Aorta (tissue), 5 donors: ENCODE results near the gene ESR1. TPM values are rescaled to one million over a fixed set of nuclear protein-coding genes. Genes with fewer than 3 reads are reported as not detected.
"Not testable (repeated sequence)": the region's sequence is repeated elsewhere in the genome, so short reads cannot be mapped to it uniquely, and the experiment has no call there.

Experiments used
- ATAC-seq: fragments of 200-7000 bp; cut with Tn5 transposase; one replicate; pipeline ENCODE4 v1.9.1; 2022; ENCODE audit warnings: moderate library complexity; ENCODE audit not compliant: low FRiP score
- DNase-seq, 2 donors: peaks; one replicate each; pipeline ENCODE4 v3.0.0-alpha.2; 2020
- H3K27ac ChIP-seq, 2 donors: one replicate each; pipeline ENCODE4 v1.5.1; 2013; ENCODE audit warnings: low read length in 2 of 2, mild to moderate bottlenecking in 2 of 2, moderate library complexity in 2 of 2, control low read depth in 1 of 2, inconsistent platforms in 1 of 2, low read depth in 1 of 2
- H3K27me3 ChIP-seq, 2 donors: one replicate each; pipeline ENCODE4 v1.6.1; 2013; ENCODE audit warnings: control low read depth in 1 of 2, low read length in 1 of 2, mild to moderate bottlenecking in 1 of 2, moderate library complexity in 1 of 2; ENCODE audit not compliant: insufficient read depth in 2 of 2, control insufficient read depth in 1 of 2
- H3K36me3 ChIP-seq, 2 donors: one replicate each; pipeline ENCODE4 v1.6.1; 2013; ENCODE audit warnings: control low read depth in 1 of 2, low read length in 1 of 2, mild to moderate bottlenecking in 1 of 2; ENCODE audit not compliant: insufficient read depth in 2 of 2, control insufficient read depth in 1 of 2
- H3K4me1 ChIP-seq, 2 donors: one replicate each; pipeline ENCODE4 v1.6.1; 2013; ENCODE audit warnings: low read length in 2 of 2, control low read depth in 1 of 2, mild to moderate bottlenecking in 1 of 2, moderate library complexity in 1 of 2; ENCODE audit not compliant: insufficient read depth in 2 of 2, control insufficient read depth in 1 of 2
- H3K4me3 ChIP-seq, 2 donors: one replicate each; pipeline ENCODE4 v1.5.1; 2013; ENCODE audit warnings: low read length in 2 of 2, control low read depth in 1 of 2, mild to moderate bottlenecking in 1 of 2
- H3K9me3 ChIP-seq: one replicate; pipeline ENCODE4 v1.6.1; 2013; ENCODE audit warnings: mild to moderate bottlenecking, low read length; ENCODE audit not compliant: control insufficient read depth
- WGBS, 2 donors: extraction: QIAGEN DNeasy Blood & Tissue Kit; methylation state at CpG; one replicate each; pipeline ENCODE4 v1.1.7; 2013; 5-methylcytosine and 5-hydroxymethylcytosine counted together
- intact Hi-C, 2 donors: fragments of 100-400 bp; cut with DNase I; formaldehyde crosslinking; loops; one replicate each; pipeline versions ENCODE4 v1.14.2 to v1.15.0; 2022
- polyA plus RNA-seq, 2 donors: library from polyadenylated mRNA; stranded (reverse); fragments of 200-250 nt; gene quantifications; one replicate each; pipeline ENCODE4 v1.2.3, GENCODE V29; 2013
- total RNA-seq, 2 donors: library from RNA; stranded (reverse); fragmentation: NEBNext Ultra II Directional; extraction: Animal tissue kit (Norgen Biotek cat#: 25700); gene quantifications; one replicate each; pipeline ENCODE4 v1.2.1, GENCODE V29; 2021
- donor health status: healthy with polysubstance abuse.
- donor health status: Bipolar disorder and iron deficiency.
- donor health status: DM: no; HTN: no; CAD: no.
- donor health status: DM: no; HTN: no; CAD: no.
- donor health status: DM: yes; HTN: yes; CAD: no.

ESR1 gene
- total and polyA plus RNA-seq, 4 donors, result 0.13 to 12.3 (median 2.8) TPM

DNA sequence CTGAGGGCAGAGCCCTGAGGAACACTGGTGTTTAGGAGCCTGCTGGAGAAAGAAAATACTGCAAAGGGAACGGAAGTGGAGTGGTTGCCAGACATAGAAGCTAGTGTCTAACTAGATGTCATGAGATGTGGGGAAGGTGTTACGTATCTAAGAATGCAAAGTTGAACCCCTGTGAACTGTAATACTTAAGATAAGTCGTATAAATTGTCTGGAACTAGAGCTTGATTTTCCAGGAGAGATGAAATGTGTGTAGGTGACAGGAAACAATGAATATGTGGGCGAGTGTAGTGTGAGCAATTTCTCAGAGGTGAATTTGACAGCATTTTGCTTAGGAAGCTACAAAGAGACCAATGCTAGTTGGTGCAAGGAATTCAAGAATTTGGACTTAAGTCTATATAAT lies 27.9 kb downstream of the ESR1 start:
- Histone ChIP-seq H3K36me3 (no peaks in the 10 kb centered on the region), H3K27me3 (no peaks in the 10 kb centered on the region), H3K9me3 (no peaks in the 10 kb centered on the region), H3K27ac (no peak overlapping the region), H3K4me1 (no peaks in the 10 kb centered on the region), H3K4me3 (no peak overlapping the region)
- intact Hi-C loops, result no loop called here
- WGBS, 2 donors, result 53 to 58% methylated on average over 4 of the region's 4 CpGs
- ATAC-seq (no peak), DNase-seq (no peak)

DNA sequence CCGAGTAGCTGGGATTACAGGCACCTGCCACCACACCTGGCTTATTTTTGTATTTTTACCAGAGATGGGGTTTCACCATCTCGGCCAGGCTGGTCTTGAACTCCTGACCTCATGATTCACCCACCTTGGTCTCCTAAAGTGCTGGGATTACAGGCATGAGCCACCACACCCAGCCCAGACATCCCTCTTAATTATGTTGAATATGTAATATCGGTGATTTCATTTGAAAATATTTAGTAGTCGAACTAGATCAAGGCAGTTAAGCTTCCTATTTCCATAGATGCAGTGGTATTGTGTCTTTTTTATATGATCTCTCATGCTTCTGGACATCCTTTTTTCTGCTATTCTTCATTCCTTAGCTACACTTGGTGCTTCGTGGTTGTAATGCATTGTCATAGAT lies 29.7 kb downstream of the ESR1 start:
- no peaks in the 10 kb centered on the region for H3K27me3 ChIP-seq
- no peaks in the 10 kb centered on the region for H3K4me1 ChIP-seq
- H3K27ac ChIP-seq, result no peak overlapping the region
- intact Hi-C loops, result no loop called here
- no peaks in the 10 kb centered on the region for H3K9me3 ChIP-seq
- no peaks in the 10 kb centered on the region for H3K36me3 ChIP-seq
- no peak overlapping the region for H3K4me3 ChIP-seq
- 76 to 78% methylated on average over 5 of the region's 5 CpGs for WGBS, 2 donors
- DNase-seq (no peak), ATAC-seq (no peak)

DNA sequence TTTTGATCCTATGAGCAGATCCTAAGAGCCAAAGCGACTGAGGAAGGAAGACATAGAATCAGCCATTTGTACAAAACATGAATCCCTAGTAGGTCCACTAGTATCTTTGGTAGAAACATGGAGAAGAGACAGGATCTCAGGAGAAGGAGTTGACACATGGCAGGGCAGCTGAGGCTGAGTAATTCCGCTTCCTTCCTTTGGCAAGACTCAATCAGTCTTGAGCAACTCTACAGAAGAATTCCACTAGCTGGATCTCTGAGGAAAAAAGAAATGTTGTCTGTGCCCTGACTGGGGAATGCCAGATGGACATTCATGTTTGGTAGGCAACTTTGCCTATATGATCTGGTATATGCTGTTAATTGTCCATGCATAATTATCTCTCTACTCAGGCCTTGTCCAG lies 35.3 kb downstream of the ESR1 start:
- no peaks in the 10 kb centered on the region for H3K27me3 ChIP-seq
- no peak overlapping the region for H3K4me3 ChIP-seq
- H3K9me3 ChIP-seq, result no peaks in the 10 kb centered on the region
- H3K27ac ChIP-seq, result no peak overlapping the region
- intact Hi-C loops, result no loop called here
- DNase-seq, result no peak
- no peaks in the 10 kb centered on the region for H3K4me1 ChIP-seq
- no peak for ATAC-seq
- H3K36me3 ChIP-seq, result no peaks in the 10 kb centered on the region
- 85 to 89% methylated on average over 2 of the region's 2 CpGs for WGBS, 2 donors

DNA sequence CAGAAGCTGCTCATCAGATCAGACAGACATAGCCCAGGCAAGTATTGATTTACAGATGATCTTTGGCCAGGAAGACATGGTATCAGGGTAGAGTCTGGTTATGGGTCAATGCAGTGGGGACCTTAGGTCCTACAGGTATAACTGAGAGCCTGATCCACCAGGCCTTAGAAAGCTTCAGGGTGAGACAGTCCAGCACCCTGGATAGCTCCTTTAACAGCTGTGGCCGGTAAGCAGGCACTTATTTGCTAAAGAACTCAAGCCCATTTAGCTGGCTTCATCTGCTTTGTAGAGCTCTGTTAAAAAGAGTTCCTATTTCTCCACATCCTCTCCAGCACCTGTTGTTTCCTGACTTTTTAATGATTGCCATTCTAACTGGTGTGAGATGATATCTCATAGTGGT lies 39.6 kb downstream of the ESR1 start:
- Histone ChIP-seq H3K27me3 (no peaks in the 10 kb centered on the region), H3K36me3 (no peaks in the 10 kb centered on the region), H3K4me3 (no peak overlapping the region), H3K9me3 (no peaks in the 10 kb centered on the region), H3K27ac (no peak overlapping the region), H3K4me1 (no peaks in the 10 kb centered on the region)
- no peak for ATAC-seq
- intact Hi-C loops, result no loop called here
- no peak for DNase-seq
- WGBS, 2 donors, result 0 to 4% methylated on average over 1 of the region's 1 CpG

DNA sequence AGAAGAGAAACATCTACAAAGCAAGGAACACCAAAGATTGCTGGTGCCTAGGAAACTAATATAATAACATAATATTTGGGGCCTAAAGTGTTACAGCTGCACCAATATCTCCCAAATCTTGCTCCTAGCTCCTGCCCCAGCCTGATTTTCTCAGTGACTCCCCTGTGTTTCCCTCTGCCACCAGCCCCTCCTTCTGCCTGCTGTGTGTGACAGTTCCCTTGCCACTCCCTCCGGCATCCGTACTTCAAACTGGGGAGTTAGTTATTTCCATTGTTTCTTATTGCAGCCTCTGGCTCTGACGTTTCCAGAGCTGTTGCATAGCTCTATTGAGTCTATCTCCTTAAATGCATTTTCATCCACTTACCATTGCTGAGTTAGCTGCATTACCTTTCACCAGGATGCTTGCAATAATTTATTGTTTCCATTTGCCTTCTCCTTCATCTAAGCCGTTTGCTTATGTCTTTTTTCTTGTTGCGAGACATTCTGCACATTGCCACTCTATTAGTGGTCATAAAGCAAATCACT lies 43.1 kb downstream of the ESR1 start:
- no peak for ATAC-seq
- intact Hi-C loops, result no loop called here
- H3K4me3 ChIP-seq, result no peak overlapping the region
- DNase-seq, result no peak
- 35 to 41% methylated on average over 5 of the region's 5 CpGs for WGBS, 2 donors
- no peaks in the 10 kb centered on the region for H3K36me3 ChIP-seq
- no peaks in the 10 kb centered on the region for H3K9me3 ChIP-seq
- H3K27ac ChIP-seq, result no peak overlapping the region
- H3K4me1 ChIP-seq, result no peaks in the 10 kb centered on the region
- H3K27me3 ChIP-seq, result no peaks in the 10 kb centered on the region

DNA sequence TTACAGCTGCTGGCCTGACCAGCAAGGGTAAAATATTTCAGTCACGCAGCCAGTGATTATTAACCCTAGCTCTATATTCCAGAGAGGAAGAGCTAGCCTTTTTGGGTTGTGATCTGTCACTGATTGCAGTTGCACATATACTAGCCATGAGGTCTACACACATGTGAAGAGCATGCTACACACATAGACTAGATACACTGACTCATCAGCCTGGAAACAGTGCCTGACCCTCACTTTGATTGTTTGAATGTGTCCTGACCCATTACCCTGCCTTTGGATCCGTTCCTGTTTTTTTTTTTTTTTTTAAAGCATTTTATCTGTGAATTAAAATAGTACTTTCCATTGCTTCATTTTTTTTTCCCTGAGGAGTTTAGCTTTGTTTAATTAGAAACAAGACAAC lies 50.8 kb downstream of the ESR1 start:
- Histone ChIP-seq H3K4me1 (no peaks in the 10 kb centered on the region), H3K27me3 (no peaks in the 10 kb centered on the region), H3K36me3 (no peaks in the 10 kb centered on the region), H3K9me3 (no peaks in the 10 kb centered on the region), H3K4me3 (no peak overlapping the region), H3K27ac (no peak overlapping the region)
- WGBS, 2 donors, result 52 to 63% methylated on average over 2 of the region's 2 CpGs
- intact Hi-C loops, result no loop called here
- ATAC-seq, result no peak
- no peak for DNase-seq

DNA sequence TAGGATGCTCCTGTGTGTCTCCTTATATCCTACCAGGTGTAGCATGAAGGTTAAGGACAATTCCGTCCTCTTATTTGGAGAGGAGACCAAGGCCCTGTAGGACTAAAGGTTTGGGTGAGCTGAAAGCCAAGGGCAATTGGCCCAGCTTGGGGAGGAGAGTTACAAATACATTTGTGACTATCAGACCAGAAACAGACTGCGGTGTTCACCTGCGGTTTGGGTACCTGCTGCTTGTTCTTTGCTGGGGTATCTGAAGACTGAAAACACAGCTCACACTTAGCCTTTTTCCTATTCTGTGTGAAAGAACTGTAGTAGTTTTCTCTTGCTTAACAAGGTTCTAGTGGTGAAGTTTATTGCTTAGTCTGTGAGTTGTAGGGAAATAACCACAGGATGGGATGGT lies 55.0 kb downstream of the ESR1 start:
- no peak for DNase-seq
- no peaks in the 10 kb centered on the region for H3K9me3 ChIP-seq
- H3K27me3 ChIP-seq, result no peaks in the 10 kb centered on the region
- no peaks in the 10 kb centered on the region for H3K36me3 ChIP-seq
- 90 to 93% methylated on average over 3 of the region's 3 CpGs for WGBS, 2 donors
- intact Hi-C loops, result no loop called here
- H3K4me3 ChIP-seq, result no peak overlapping the region
- H3K4me1 ChIP-seq, result no peaks in the 10 kb centered on the region
- no peak for ATAC-seq
- H3K27ac ChIP-seq, result no peak overlapping the region

DNA sequence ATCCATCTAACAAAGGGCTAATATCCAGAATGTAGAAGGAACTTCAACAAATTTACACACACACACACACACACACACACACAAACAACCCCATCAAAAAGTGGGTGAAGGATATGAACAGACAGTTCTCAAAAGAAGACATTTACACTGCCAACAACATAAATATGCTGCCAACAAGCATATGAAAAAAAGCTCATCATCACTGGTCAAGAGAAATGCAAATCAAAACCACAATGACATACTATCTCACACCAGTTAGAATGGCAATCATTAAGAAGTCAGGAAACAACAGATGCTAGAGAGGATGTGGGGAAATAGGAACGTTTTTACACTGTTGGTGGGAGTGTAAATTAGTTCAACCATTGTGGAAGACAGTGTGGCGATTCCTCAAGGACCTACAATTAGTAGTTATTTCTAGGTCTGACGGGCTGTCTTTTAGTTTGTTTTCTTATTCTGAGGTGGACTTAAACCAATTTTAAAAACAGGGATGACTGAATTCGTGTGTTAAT lies 59.9 kb downstream of the ESR1 start:
- H3K27me3 ChIP-seq, H3K27ac ChIP-seq, H3K9me3 ChIP-seq, intact Hi-C loops, ATAC-seq, H3K4me3 ChIP-seq, H3K36me3 ChIP-seq, DNase-seq, H3K4me1 ChIP-seq: not testable (repeated sequence)
- 50 to 52% methylated on average over 4 of the region's 4 CpGs for WGBS, 2 donors

DNA sequence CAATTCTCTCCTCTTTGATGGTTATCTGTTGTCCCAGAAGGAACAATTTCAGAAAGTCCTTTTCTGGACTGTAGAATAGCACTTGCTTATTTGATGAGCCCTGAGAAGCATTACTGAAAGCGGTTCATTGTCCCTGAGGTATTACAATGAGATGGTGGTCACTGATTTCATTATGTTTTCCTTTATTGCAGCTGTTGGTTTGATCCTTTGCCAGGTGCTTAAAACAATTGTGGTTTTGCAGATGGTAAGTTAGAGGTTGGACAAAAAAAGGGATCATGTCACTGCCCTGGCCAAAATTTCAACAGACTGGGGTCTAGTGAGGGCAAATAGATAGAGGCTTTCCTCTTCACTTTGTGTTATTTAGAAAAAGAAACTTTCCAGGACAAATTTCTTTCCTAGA lies 61.9 kb downstream of the ESR1 start:
- H3K27ac ChIP-seq, result no peak overlapping the region
- H3K4me1 ChIP-seq, result no peaks in the 10 kb centered on the region
- no peaks in the 10 kb centered on the region for H3K9me3 ChIP-seq
- intact Hi-C loops, result no loop called here
- WGBS, 2 donors, result 82 to 85% methylated on average over 1 of the region's 1 CpG
- no peak overlapping the region for H3K4me3 ChIP-seq
- peak; percentile 50 for ATAC-seq
- no peaks in the 10 kb centered on the region for H3K27me3 ChIP-seq
- no peaks in the 10 kb centered on the region for H3K36me3 ChIP-seq
- DNase-seq, result no peak
